GM23248 (cell line): ENCODE measurements around the gene TMEM252.

Experiments used
- EZH2 ChIP-seq: fragments of 200-600 bp; sonication (generic); IDR thresholded peaks from 2 replicates; pipeline ENCODE4 v1.6.1; 2018; ENCODE audit warnings: antibody characterized with exemption, mild to moderate bottlenecking; ENCODE audit not compliant: insufficient read depth, poor library complexity, severe bottlenecking
- EZH2phosphoT487 ChIP-seq: fragments of 200-600 bp; sonication (generic); IDR thresholded peaks from 2 replicates; pipeline ENCODE4 v1.6.1; 2018; ENCODE audit warnings: antibody characterized with exemption, moderate library complexity, mild to moderate bottlenecking, low read depth; ENCODE audit not compliant: insufficient read depth

- no peak for TF ChIP-seq EZH2phosphoT487
- no peak for TF ChIP-seq EZH2
These were observed 31.0 kb downstream of the TMEM252 start for GRCh38 chr9:68509689-68510088.
